HG03442 (cell line): Measurements from ENCODE around the gene KPNA1.

ENCODE experiments used
- ATAC-seq: cut with Tn5 transposase; IDR thresholded peaks from one replicate; pipeline ENCODE4 v1.9.1; 2021; ENCODE audit warnings: mild to moderate bottlenecking, moderate library complexity; ENCODE audit not compliant: unreplicated experiment

The KPNA1 gene

DNA sequence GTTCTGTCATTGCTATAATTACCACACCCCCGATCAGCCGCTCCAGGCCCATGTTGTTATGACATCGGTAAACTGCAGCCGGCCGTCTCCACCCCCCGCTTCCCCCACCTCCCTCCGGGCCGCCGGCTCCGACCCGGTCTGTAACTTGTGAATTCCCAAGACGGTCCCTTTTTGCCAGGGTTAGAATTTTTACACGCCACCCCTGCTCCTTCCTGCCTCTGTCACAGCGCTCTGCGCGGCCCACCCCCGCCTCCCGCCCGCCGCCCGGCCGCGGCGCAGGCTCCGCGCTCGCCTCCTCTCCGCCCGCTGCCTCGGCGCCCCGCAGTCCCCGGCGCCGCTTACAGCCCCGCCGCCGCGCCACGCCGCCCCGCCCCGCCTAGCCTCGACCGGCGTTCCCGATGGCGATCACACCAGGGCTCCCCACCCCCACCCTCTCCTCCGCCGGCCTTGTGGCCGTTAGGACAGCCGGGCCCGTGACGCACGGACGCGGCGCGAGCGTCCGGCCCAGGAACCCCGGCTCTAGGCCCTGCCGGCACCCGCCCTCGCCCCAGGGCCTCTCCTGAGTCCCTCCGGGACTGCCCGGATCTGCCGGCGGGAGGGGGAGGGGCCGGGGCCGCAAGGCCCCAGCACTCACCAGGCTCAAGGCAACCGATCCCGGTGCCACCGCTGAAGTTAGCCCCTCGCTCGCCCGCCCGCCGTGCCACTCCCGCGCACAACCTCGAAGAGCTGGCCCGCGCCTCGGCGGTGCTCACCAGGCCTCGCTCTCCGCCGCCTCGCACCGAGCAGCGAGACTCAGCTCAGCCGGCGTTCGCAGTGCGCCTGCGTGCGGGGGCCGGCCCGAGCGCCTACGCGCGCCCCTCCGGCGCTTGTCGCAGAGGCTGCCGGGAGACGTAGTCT, at the start of gene KPNA1:
Gene KPNA1 (minus strand): TSS at position 817 of the 897 bp plus-strand sequence. CDS start 18,374 bp downstream, outside the sequence.
- peak; percentile 81 for ATAC-seq

DNA sequence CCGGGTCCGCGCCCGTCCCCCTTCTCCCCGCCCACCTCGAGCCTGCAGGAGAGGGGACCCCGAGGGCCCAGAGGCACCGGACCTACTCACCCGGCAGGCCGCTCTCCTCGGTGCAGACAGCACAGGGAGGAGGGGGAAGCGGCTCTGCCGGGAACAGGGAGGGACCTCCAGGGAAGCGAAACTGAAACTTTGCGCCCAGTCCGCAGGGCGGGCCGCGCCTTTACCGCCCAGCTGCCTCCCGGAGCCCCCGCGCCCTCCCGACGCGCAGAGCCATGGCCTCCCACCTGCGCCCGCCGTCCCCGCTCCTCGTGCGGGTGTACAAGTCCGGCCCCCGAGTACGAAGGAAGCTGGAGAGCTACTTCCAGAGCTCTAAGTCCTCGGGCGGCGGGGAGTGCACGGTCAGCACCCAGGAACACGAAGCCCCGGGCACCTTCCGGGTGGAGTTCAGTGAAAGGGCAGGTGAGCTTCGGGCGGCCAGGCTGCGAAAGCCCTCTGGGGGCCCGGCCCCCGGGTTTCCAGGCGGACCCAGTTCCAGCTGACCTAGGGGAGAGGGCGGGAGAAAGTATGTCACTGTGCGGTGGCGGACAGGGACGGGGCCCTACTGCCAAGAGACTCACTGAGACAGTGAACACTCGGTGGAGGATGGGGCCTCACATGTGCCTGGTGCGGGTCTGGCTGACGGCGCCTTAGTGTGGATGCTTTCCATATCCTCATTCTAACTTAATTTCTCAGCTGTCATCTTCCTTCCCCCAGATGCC, 49.6 kb upstream of the KPNA1 start, which contains the start of the genes DTX3L and PARP9:
Gene DTX3L (plus strand): TSS at position 184 of the 758 bp plus-strand sequence. CDS start 89 bp downstream, at position 273.
Gene PARP9 (minus strand): TSS at position 146 of the 758 bp plus-strand sequence. CDS start 4,680 bp downstream, outside the sequence.
- peak; percentile 69 for ATAC-seq

DNA sequence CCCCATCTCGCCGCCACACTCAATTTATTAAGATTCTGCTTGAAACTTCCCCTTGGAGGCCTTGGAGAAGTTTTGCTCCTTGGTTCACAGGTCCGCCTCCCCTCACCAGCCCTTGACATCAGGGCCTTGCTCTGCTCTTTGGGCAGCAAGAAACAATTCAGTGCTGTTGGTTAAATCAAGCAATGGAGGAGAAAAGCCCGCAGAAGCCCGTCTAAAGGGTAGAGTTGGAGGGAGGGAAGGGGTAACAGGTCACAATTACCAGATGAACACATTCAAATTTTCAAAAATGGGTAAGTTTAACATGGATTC, 48.9 kb upstream of the KPNA1 start:
- ATAC-seq: peak; percentile 1

DNA sequence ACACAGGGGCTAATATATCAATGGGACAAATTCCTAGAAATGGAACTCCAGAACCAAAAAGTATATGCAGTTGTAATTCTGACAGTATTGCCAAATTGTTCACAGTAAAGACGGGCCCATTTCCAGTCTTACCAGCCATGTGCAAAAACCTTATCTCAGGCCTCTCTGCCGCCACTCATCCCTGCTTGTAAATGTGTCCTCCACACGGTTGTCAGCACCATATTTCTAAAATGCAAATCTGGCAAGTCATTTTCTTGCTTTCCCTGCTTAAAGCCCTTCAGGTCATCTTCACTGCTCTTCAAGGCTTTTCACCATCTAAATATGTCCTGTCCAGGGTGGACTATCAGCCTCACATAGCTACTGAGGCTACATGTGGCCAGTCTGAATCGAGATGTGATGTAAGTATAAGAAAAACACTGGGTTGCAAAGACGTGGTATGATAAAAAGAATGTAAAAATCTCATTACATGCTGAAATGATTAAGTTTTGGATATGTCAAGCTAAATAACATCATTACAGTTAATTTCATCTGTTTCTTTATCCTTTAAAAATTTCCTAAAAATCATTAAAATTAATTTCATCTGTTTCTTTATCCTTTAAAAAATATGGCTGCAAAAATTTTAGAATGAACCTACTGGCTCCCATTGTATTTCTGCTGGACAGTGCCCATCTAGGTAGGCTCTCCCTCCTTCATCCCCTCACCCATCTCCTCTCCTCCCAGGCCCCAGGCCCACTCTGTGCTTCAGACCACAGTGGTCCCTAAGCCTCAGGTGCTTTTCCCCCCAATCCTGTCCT, 48.4 kb upstream of the KPNA1 start:
- ATAC-seq: no peak

DNA sequence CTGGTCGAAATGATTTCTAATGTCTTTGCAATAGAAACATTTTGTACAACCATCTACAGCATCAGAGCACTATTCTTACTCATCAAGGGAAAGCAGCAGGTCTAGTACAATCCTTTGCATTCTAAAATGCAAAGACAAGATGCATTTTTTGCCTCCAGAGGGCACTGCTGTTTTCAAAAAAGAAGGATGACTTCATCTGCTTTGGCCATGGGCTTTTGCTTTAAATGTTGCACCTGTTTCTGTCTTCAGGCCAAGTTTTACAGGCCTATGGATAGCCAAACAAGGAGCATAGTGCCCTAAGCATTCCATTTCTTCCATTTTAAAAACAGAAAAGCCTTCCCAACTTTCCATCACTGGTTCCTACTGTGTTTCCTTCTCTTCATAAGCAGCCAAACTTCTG, 45.9 kb upstream of the KPNA1 start:
- no peak for ATAC-seq

DNA sequence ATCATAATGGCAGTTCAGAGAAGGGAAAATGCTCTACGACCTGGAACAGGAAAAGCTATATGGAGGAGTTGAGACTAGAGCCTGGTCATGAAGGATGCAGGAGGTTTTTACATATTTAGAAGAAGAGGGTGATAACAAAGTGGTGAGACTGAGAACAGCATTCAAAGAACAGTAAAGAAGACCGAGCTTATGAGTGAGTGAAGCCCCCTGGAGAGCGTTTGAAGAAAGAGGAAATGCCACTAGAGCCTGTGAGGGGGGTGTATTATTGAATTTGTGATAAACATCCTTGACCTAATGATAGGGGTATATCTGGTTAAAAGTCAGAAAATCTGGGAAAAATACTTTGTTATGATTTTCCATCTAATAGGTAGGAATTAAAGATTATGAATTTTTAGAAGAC, 45.2 kb upstream of the KPNA1 start:
- no peak for ATAC-seq

DNA sequence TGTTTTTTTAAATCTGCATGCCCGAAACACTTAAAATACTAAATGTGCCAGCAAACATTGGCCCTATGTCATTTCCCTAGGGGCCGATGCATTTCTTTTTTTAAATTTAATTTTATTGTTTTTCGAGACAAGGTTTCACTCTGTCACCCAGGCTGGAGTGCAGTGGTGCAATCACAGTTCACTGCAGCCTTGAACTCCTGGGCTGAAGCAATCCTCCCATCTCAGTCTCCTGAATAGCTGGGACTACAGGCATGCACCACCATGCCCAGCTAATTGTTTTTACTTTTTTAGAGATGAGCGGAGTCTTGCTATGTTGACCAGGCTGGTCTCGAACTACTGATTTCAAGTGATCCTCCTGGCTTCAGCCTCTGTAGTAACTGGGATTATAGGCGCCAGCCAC, 43.9 kb upstream of the KPNA1 start:
- ATAC-seq: no peak

DNA sequence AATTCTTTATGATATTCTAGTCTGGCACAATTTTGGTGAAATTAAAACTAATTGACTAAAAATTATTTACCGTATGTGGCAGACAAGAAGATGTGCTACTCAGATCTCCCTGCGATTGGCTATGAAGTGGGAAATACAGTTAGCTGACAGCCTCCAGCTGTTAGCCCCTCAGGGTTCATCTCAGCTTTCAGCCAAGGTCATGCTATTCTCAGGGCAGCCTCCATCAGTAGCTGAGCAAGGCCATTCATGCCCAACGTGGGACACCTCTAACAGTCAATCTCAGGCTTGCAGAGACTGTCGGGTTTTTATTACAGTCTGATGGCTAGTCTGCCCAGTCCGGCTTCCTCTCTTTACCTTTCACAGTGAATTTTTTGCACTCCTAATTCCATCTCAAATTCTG, 42.6 kb upstream of the KPNA1 start:
- ATAC-seq: no peak

DNA sequence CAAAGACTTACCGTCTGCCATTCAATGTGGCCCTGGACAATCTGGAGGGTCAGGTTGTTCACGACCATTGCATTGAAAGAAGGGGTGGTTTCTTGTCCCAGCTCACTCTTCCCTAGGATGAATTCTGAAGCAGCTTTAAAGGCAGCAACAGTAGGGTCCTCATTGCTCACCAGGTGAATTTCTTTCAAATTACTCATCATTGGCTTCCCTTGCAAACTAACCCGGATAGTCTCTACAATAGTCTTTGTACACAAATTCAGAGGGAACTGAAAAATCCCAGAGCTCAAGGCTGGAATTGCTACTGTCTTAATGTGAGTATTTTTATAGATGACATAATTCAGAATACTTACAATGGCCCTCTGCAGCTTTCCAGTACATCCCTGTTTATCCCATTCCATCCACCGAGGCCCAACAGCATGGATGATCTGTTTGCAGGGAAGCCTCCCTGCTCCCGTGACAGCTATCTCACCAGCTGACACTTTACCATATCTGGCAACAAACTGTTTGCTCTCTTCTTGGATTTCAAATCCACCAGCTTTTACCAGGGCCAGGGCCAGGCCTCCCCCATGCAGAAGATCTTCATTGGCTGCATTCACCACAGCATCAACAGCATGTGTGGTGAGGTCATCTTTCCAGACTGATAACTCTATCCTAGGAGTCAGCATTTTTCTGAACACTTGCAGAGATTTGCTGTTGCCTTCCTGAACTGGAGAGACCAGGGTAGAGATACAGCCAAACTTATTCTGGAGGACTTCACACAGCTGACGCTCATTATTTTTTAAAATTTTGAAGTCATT, 40.7 kb upstream of the KPNA1 start:
- ATAC-seq: no peak

DNA sequence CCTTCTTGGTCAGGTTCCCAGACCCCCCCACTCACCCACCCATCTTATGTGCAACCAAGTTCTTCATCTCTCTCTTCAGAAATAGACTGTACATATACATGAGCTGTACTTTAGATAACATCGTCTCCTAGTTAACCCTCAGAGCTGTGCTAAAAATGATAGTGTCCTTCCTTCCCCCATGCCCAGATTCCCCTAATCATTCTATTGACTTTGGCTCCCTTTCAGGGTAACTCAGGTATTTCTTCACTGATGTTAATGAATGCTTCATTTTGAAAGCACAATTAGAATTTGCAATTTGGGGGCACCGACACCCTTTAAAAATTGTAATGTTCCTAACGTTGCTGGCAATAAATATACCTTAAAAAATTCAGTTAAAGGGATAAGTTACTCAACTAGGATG, 38.4 kb upstream of the KPNA1 start:
- ATAC-seq: no peak

DNA sequence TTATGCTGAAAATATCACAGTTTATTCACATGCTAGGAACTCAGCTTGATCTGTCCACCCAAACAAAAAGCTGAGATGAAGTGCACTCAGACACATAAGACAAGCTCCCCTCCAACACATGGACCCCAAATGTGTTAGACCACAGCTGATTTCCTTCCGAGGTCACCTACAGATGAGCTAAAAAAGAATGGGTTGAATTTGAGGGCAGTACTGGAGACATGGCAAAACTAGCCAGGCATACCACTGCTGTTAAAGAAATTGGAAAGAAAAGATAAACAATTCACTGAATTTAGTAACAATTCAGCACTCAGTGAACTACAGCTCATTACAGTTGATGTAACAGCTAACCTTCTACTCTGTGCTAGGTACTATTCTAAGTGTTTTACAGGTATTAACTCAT, 33.9 kb upstream of the KPNA1 start:
- ATAC-seq: no peak

DNA sequence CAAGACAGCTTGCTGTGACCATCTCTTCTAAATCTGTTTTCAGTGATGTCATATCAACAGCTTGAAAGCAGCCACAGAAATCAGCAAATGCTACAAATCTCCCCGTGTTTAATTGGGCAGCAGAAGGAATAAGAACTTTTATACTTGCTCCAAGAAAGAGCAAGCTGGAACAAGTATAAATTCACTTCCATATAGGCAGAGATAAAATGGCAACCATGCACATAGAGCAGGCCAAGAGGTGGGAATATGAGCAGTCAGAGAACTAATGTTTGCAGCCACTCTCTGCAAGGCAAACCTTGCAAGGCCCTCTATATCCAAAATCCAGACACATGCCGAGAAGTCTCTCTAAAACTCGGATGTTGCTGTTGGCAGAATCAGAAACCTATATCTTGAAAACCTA, 33.3 kb upstream of the KPNA1 start:
- no peak for ATAC-seq

DNA sequence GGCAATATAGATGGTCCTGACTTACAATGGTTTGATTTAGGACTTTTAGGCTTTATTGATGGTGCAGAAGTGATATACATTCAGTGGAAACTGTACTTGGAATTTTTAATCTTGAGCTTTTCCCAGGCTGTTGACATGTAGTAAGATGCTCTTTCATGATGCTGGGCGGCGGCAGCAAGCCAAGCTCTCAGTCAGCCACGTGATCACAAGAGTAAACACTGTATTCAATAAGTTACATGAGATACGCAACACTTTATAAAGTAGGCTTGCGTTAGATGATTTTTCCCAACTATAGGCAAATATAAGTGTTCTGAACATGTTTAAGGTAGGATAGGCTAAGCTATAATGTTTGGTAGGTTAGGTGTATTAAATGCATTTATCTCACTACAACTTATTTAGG, 31.4 kb upstream of the KPNA1 start:
- ATAC-seq: no peak

DNA sequence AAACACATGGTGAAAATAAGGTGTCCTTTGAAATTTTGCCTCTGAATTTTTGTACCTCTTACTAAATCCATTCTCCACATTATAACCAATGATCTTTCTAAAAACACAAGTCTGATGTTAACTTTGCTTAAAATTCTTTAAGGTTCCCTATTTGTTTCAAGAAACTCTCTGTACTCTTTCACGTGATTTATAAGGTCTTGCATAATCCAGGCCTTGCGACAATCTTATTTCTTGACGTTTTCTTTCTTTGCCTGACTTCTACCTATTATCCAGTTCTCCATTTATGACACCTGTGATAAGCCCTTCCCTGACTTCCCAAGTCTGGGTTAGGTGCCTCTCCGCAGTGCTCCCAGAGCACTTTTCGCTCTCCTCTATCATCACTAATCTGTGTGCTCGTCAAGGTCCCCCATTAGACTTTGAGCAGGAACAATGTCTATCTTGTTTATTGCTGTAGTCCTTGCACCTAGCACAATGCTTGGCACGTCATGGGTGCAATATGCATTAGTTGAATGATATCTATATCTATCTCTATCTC, 24.3 kb upstream of the KPNA1 start:
- no peak for ATAC-seq

DNA sequence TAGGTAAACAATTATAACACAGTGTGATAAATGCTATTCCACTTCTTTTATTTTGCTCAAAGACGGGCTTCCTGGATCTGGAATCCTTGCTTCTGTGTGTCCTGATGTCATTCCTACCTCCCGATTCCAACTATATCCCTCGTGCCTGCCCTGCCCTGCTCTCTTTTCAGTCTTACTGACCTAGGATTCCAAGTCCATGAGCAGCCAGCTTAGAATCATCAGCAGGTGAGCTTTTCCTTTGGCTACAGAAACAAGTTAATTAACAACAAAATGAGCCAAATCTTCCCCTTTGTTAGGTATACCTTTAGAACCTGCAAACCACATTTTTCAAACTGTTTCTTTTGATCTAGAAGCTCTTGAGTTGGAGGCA, 21.9 kb upstream of the KPNA1 start:
- no peak for ATAC-seq

DNA sequence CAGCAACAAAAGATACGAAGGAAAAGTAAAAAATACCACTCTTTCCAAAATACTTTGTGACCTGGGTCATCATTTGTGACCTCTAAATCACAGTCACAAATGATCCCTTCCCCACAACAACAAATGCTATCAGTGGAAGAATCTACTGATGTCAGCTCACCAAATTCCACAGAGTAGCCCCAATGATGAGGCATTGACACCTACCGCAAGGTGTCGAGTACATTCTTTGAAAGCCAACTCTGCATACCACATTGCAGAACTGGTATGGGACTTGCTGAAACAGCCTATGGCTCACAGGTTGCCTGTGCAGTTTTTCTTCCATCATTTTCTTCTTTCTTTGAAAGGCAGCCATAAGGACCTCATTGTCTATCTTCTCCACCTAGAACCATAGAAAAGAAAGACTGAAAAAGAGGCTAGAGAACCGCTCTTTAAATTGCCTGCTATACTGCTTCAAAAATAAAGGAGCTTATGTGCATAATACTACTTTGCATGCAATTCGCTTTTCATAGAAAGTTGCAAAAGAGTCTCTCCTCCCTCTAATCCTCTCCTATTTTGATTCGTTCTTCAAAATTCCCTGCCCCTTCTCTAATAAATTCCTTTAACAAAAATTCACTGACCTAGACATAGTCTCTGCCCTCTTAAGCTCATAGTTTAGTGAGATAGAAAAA, 21.4 kb upstream of the KPNA1 start:
- ATAC-seq: no peak

DNA sequence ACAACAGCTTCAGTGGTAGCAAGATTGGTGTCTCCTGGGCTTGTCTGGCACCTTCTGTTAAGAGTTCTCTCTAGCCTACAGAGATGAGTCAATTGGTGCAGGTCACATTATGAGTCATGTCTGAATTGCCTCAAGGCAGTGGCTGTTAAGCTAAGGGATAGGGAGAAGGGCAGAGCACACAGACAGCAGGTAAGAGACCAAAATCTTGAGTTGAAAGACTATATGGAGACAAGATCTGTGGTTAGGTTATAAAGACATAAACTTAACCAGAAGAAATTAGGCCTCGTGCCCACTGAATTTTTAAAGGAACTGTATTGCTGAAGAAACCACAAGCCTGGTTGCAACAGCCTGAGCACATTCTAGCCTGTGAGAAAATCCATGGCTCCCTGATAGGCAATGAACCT, 19.2 kb upstream of the KPNA1 start:
- ATAC-seq: peak; percentile 100

DNA sequence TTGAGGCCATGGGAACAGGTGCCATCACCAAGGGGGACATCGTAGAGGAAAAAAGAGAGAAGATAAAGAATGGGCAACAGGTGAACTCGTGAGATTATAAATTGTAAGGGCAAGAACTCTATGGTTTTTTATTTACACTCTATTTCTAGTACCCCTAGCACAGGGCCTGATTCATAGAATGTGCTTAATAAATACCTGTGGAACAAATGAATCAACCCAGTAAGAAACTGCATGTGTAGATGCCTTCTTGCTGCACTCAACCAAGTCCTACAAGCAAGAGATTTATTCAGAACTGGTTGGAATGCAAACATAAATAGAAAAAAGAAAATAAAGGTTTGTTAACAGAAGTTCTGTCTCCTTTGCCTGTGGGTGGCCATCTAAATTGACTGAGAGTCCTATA, 18.7 kb upstream of the KPNA1 start:
- ATAC-seq: peak; percentile 5

DNA sequence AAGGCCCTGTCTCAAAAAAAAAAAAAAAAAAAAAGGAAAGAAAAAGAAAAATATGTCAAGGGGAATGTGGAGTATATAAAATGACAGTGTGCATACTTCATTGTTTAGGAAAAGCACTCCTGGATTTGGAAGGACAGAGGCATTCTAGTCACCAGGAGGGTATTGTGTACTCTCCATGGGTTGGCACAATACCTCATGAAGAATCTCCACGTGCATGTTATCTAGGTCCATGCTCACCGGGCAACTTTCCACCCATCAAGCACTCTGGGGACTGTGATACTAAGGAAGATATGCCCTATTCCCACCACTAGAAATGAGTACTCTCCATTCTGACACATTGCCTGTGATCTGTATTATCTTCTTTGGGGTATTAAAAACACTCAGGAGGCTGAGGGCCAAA, 15.4 kb upstream of the KPNA1 start:
- no peak for ATAC-seq

DNA sequence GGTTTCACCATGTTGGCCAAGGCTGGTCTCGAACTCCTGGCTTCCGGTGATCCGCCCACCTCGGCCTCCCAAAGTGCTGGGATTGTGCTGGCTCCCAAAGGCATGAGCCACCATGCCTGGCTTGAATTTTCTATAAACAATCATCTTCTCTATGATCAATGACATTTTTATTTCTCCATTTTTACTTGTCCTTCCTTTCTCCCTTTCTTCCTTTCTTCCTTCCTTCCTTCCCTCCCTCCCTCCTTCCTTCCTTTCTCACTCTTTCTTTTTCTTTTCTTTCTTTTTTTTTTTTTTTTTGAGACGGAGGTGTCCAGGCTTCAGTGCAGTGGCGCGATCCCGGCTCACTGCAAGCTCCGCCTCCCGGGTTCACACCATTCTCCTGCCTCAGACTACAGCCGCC, 8.6 kb upstream of the KPNA1 start:
- ATAC-seq: no peak
